C4-2B (cell line): ENCODE data around the gene HRNR.

ENCODE experiments used
- ZFX ChIP-seq: fragments of 450-650 bp; IDR thresholded peaks from 2 replicates; pipeline ENCODE4 v1.6.1; 2017
- TF ChIP-seq, protein P1 (sequence below): fragments of 450-650 bp; conservative IDR thresholded peaks from 2 replicates; pipeline ENCODE4 v1.5.1; 2017; ENCODE audit warnings: mild to moderate bottlenecking

- TF ChIP-seq, protein P1, sequence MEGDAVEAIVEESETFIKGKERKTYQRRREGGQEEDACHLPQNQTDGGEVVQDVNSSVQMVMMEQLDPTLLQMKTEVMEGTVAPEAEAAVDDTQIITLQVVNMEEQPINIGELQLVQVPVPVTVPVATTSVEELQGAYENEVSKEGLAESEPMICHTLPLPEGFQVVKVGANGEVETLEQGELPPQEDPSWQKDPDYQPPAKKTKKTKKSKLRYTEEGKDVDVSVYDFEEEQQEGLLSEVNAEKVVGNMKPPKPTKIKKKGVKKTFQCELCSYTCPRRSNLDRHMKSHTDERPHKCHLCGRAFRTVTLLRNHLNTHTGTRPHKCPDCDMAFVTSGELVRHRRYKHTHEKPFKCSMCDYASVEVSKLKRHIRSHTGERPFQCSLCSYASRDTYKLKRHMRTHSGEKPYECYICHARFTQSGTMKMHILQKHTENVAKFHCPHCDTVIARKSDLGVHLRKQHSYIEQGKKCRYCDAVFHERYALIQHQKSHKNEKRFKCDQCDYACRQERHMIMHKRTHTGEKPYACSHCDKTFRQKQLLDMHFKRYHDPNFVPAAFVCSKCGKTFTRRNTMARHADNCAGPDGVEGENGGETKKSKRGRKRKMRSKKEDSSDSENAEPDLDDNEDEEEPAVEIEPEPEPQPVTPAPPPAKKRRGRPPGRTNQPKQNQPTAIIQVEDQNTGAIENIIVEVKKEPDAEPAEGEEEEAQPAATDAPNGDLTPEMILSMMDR: no peak
- TF ChIP-seq ZFX: no peak
Measured at GRCh38 chr1:152162792-152163463, 61.1 kb downstream of the HRNR start.
